Small intestine (tissue), 16 donors: ENCODE measurements around the gene LLPH. TPM values are rescaled to one million over a fixed set of nuclear protein-coding genes. Genes with fewer than 3 reads are reported as not detected.
"Not testable (repeated sequence)": the region's sequence is repeated elsewhere in the genome, so short reads cannot be mapped to it uniquely, and the experiment has no call there.

Experiments used
- DNase-seq, 2 donors: peaks; one replicate each; pipeline versions ENCODE4 v3.0.0 to v3.0.0-alpha.2; 2013
- FAIRE-seq: peaks from 2 replicates; lab custom pipeline; 2012; peaks lifted over from hg19 to GRCh38; lab: Jason Lieb, UNC
- H3K27ac ChIP-seq, 3 donors: one replicate each; pipeline ENCODE4 v1.5.1; 2013; ENCODE audit warnings: low read length in 2 of 3, mild to moderate bottlenecking in 2 of 3, control low read depth in 1 of 3, inconsistent platforms in 1 of 3, low read depth in 1 of 3, moderate library complexity in 1 of 3
- H3K27me3 ChIP-seq, 3 donors: one replicate each; pipeline ENCODE4 v1.6.1; 2013; ENCODE audit warnings: low read length in 3 of 3, inconsistent platforms in 1 of 3; ENCODE audit not compliant: control insufficient read depth in 3 of 3, insufficient read depth in 3 of 3
- H3K36me3 ChIP-seq, 3 donors: one replicate each; pipeline ENCODE4 v1.6.1; 2013; ENCODE audit warnings: low read length in 3 of 3, inconsistent platforms in 1 of 3, low read depth in 1 of 3, mild to moderate bottlenecking in 1 of 3, moderate library complexity in 1 of 3; ENCODE audit not compliant: control insufficient read depth in 3 of 3, insufficient read depth in 2 of 3
- H3K4me1 ChIP-seq, 3 donors: one replicate each; pipeline ENCODE4 v1.6.1; 2013; ENCODE audit warnings: low read length in 2 of 3, inconsistent platforms in 1 of 3, low read depth in 1 of 3, mild to moderate bottlenecking in 1 of 3, moderate library complexity in 1 of 3; ENCODE audit not compliant: control insufficient read depth in 3 of 3, insufficient read depth in 2 of 3
- H3K4me3 ChIP-seq, 3 donors: one replicate each; pipeline ENCODE4 v1.5.1; 2013; ENCODE audit warnings: low read length in 3 of 3, control low read depth in 1 of 3, inconsistent platforms in 1 of 3, low read depth in 1 of 3, mild to moderate bottlenecking in 1 of 3, moderate library complexity in 1 of 3
- H3K9me3 ChIP-seq, 2 donors: one replicate each; pipeline ENCODE4 v1.6.1; 2013; ENCODE audit warnings: low read depth in 1 of 2, low read length in 1 of 2; ENCODE audit not compliant: control insufficient read depth in 2 of 2, insufficient read depth in 1 of 2
- WGBS, 3 donors: extraction: QIAGEN DNeasy Blood & Tissue Kit; methylation state at CpG; one replicate each; pipeline ENCODE4 v1.1.7; 2013; 5-methylcytosine and 5-hydroxymethylcytosine counted together
- long read RNA-seq, 10 donors: transcript quantifications; one replicate each; lab custom pipeline, GENCODE V29; 2026
- polyA plus RNA-seq, 4 donors: library from polyadenylated mRNA; stranded (reverse) in 3 of 4; unstranded in 1 of 4; fragments of 200-250 nt in 3 of 4; fragments of 120-200 nt in 1 of 4; gene quantifications; one replicate each; pipeline versions ENCODE4 v1.2.1 to v1.2.3, GENCODE V29; 2013
- donor health status: healthy with polysubstance abuse.
- donor health status: control.
- donor health status: control.
- donor health status: Bipolar disorder and iron deficiency.
- donor health status: healthy.

The LLPH gene
- 10 to 100 TPM; 18.8 to 29.7 (median 27.4) TPM for polyA plus RNA-seq
- long read RNA-seq, donor 1, full-length matches to known transcripts, result 47 of 57 reads
- long read RNA-seq, donor 1, partial matches to known transcripts, result 10 of 57 reads
- long read RNA-seq, donor 1, other reads (novel, unspliced or antisense), result 0 of 57 reads
- long read RNA-seq, donor 2, full-length matches to known transcripts, result 11 of 11 reads
- long read RNA-seq, donor 2, partial matches to known transcripts, result 0 of 11 reads
- long read RNA-seq, donor 2, other reads (novel, unspliced or antisense), result 0 of 11 reads
- long read RNA-seq, donor 3, full-length matches to known transcripts, result 18 of 18 reads
- long read RNA-seq, donor 3, partial matches to known transcripts, result 0 of 18 reads
- long read RNA-seq, donor 3, other reads (novel, unspliced or antisense), result 0 of 18 reads
- long read RNA-seq, donor 4, result 0 reads
- long read RNA-seq, donor 5, full-length matches to known transcripts, result 4 of 4 reads
- long read RNA-seq, donor 5, partial matches to known transcripts, result 0 of 4 reads
- long read RNA-seq, donor 5, other reads (novel, unspliced or antisense), result 0 of 4 reads
- long read RNA-seq, donor 6, full-length matches to known transcripts, result 12 of 12 reads
- long read RNA-seq, donor 6, partial matches to known transcripts, result 0 of 12 reads
- long read RNA-seq, donor 6, other reads (novel, unspliced or antisense), result 0 of 12 reads
- long read RNA-seq, donor 7, result 0 reads
- long read RNA-seq, donor 8, result 0 reads
- long read RNA-seq, donor 9, full-length matches to known transcripts, result 4 of 4 reads
- long read RNA-seq, donor 9, partial matches to known transcripts, result 0 of 4 reads
- long read RNA-seq, donor 9, other reads (novel, unspliced or antisense), result 0 of 4 reads
- long read RNA-seq, donor 10, full-length matches to known transcripts, result 23 of 23 reads
- long read RNA-seq, donor 10, partial matches to known transcripts, result 0 of 23 reads
- long read RNA-seq, donor 10, other reads (novel, unspliced or antisense), result 0 of 23 reads

DNA sequence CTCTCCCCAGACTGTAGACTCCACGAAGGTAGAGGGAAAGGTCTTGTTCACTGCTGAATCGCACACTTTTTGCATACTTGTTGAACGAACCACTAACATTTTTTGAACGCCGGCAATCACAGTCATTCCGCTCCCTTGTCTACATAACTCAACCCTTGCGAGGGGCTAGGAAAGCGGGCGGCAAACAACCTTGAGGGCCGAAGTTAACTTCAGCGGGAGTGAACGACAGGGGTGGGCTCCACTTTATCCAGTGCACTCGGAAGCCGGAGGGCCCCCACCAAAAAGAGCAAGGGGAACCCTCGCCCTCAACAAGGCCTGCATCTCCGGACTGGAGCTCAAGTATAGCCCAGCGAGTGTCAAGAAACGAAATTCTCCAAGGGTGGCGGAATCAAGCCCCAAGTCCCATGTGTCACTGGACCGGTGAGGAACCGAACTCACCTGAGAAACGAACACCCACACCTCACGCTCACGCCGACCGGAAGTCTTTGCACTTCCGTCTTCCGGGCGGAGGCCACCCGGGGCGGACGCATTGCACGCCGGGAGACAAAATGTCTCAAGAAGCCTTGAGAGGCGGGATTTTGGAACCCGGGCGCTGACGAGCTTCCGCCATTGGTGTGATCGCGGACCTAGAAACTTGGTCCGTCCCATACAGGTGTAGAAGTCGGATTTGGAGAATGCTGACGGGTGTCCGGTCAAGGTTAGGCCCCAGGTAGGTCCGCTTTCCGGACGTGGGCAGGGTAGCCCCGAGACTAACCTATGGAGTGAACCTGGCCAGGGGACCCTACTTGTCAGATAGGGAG is at the start of gene LLPH:
LLPH (minus strand) TSS at position 484 of the 800 bp plus-strand sequence. CDS start 1,644 bp downstream, outside the sequence.
- WGBS, 3 donors, result 0 to 1% (median 0%) methylated on average over 49 of the region's 49 CpGs
- no peaks in the 10 kb centered on the region for H3K27me3 ChIP-seq
- H3K36me3 ChIP-seq, result peaks cover 2 to 7% (median 4%) of the 10 kb centered on the region in 3 donors
- peak within 1 kb of the TSS; percentile 78 to 81 (median 80) for H3K4me3 ChIP-seq
- FAIRE-seq (no peak), DNase-seq (peak; percentile 96 to 97)
- peaks cover 0 to 7% (median 5%) of the 10 kb centered on the region in 3 donors for H3K4me1 ChIP-seq
- H3K9me3 ChIP-seq, result no peaks in the 10 kb centered on the region
- peak within 1 kb of the TSS; percentile 71 to 91 (median 80) for H3K27ac ChIP-seq

DNA sequence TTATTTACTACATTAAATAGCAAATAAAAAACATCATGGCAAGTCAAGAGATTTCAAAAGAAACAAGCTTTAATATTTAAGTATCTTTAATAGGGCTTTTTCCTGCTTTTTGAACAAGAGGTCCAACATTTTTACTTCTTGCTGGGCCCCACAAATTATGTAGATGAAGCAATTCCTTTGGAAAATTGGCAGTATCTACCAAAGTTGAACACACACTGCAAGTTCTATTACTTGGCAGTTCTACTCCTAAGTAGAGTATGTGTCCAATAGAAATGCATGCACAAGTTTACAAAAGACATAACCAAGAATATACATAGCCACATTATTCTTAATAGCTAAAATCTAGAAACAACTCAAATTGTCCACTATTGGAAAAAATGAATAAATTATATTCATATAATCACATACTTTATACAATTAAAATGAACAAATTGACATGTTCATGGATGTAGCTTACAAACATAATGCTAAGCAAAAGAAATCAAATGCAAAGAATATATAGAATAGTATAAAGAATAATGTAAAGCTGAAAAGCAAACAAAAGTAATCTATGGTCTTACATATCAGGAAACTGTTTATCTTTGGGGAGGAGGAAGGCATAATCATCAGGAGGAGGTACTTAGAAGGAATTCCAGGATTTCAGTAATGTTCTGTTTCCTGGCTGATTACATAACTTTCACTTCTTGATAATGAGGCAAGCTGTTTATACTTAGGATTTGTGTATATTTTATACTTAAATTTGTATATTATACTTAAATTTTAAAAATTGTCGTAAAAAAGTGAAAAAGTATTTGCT is 45.8 kb upstream of the LLPH start:
- H3K4me3 ChIP-seq, result no peak overlapping the region
- peaks cover 0 to 9% (median 0%) of the 10 kb centered on the region in 3 donors for H3K27me3 ChIP-seq
- WGBS, 3 donors, result 16 to 33% (median 26%) methylated on average over 1 of the region's 1 CpG
- H3K27ac ChIP-seq, result no peak overlapping the region
- no peaks in the 10 kb centered on the region for H3K4me1 ChIP-seq
- H3K9me3 ChIP-seq, result peaks cover 0 to 3% of the 10 kb centered on the region in 2 donors
- DNase-seq (peak in 1 of 2 donors; percentile 6), FAIRE-seq (no peak)
- no peaks in the 10 kb centered on the region for H3K36me3 ChIP-seq

DNA sequence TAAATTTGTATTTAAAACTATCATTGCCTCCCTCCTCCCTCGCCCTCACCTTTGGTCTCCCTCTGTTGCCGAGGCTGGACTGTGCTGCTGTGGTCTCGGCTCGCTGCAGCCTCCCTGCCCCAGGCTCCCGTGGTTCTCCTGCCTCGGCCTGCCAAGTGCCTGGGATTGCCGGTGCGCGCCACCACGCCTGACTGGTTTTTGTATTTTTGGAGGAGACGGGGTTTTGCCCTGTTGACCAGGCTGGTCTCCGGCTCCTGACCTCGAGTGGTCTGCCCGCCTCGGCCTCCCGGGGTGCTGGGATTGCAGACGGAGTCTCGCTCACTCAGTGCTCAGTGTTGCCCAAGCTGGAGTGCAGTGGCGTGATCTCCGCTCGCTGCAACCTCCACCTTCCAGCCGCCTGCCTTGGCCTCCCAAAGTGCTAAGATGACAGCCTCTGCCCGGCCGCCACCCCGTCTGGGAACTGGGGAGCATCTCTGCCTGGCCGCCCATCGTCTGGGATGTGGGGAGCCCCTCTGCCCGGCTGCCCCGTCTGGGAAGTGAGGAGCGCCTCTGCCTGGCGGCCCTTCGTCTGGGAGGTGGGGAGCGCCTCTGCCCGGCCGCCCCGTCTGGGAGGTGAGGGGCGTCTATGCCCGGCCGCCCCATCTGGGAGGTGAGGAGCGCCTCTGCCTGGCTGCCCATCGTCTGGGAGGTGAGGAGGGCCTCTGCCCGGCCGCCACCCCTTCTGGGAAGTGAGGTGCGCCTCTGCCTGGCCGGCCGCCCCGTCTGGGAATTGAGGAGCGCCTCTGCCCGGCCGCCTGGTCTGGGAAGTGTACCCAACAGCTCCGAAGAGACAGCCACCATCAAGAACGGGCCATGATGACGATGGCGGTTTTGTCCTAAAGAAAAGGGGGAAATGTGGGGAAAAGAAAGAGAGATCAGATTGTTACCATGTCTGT is 44.1 kb upstream of the LLPH start:
- not testable (repeated sequence) for H3K4me3 ChIP-seq, FAIRE-seq
- 94 to 96% (median 95%) methylated on average over 44 to 54 of the region's 54 CpGs for WGBS, 3 donors

DNA sequence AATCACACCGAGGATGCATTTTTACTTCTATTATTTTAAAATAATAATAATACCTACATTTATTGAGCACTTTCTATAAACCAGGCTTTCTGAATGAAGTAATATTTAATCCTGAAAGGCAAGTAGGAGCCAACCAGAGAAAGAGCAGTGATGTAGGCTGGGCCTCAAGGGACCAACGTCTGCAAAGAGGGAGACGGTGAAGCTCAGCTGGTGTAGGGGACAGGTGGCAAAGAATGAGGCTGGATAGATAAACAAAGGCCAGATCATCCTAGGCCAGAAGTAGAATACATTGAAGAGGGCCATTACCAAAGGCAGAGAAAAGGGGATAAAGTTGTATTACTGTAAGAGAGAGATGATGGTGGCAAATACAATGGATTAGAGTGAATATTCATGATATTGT is 40.1 kb upstream of the LLPH start:
- Histone ChIP-seq H3K36me3 (peaks cover 0 to 6% (median 0%) of the 10 kb centered on the region in 3 donors), H3K9me3 (peaks cover 0 to 5% of the 10 kb centered on the region in 2 donors), H3K27me3 (no peaks in the 10 kb centered on the region), H3K27ac (peak overlapping the region in 1 of 3 donors; percentile 99), H3K4me1 (peaks cover 0 to 4% (median 0%) of the 10 kb centered on the region in 3 donors), H3K4me3 (peak overlapping the region in 1 of 3 donors; percentile 87)
- FAIRE-seq, result no peak
- DNase-seq, result no peak
- 93 to 98% (median 94%) methylated on average over 3 of the region's 3 CpGs for WGBS, 3 donors

More for the DNA sequence above, 44.1 kb upstream of the LLPH start:
- DNase-seq, H3K27ac ChIP-seq, H3K9me3 ChIP-seq, H3K36me3 ChIP-seq, H3K27me3 ChIP-seq, H3K4me1 ChIP-seq: not testable (repeated sequence)

DNA sequence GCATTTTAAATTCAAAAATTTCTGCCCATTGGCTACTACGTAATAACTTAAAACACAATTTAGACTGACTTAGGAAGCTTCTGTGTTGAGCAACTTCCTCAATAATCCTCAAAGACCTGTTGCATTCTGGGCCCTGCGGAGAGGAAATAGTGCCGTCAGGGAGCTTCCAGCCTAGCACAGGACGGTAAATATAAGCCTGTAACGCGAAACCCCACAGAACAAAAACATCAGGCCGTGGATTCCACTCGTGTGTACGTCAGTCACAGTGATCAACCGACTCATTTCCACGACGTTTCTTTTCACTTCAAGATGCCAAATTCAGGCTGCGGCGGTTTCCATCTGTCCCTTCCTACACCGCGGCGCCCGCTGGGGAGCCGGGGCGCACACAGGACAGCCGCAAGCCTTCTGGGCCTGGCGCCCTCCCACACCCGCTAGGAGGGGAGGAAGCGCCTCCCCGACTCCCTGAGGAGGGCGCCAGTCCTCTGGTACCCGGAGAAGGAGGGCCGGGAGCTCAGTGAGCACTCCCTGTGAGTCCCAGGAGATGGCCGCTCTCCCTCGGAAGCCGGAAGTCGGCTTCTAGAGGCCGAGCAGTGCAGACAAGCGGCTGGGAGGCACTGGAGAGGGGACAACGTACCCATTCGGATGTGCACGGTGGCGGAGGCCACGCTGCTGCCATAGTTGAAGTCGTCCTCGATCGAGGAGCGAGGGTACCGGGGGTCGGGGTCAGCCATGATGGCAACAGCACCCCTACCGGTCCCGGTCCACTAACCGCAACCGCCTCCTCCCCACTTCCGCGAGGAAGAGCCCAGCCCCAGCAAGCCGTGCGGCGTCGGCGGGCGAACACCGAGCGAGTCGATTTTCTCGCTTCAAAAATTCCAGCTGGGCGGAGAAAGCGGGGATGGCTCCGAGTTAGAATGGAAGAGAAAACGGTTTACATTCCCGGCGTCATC is 38.9 kb upstream of the LLPH start, which contains the start of gene TMBIM4:
TMBIM4 (minus strand) TSS at position 776 of the 950 bp plus-strand sequence; CDS start at position 731, 45 bp downstream.
- H3K27me3 ChIP-seq, result no peaks in the 10 kb centered on the region
- peaks cover 0 to 9% of the 10 kb centered on the region in 2 donors for H3K9me3 ChIP-seq
- no peak for FAIRE-seq
- peaks cover 0 to 6% (median 0%) of the 10 kb centered on the region in 3 donors for H3K36me3 ChIP-seq
- peaks cover 0 to 4% (median 0%) of the 10 kb centered on the region in 3 donors for H3K4me1 ChIP-seq
- H3K4me3 ChIP-seq, result peak within 1 kb of the TSS; percentile 71 to 97 (median 87)
- peak within 1 kb of the TSS; percentile 99 to 100 (median 99) for H3K27ac ChIP-seq
- 0% methylated on average over 63 to 67 of the region's 67 CpGs for WGBS, 3 donors
- DNase-seq, result peak; percentile 87 to 96

DNA sequence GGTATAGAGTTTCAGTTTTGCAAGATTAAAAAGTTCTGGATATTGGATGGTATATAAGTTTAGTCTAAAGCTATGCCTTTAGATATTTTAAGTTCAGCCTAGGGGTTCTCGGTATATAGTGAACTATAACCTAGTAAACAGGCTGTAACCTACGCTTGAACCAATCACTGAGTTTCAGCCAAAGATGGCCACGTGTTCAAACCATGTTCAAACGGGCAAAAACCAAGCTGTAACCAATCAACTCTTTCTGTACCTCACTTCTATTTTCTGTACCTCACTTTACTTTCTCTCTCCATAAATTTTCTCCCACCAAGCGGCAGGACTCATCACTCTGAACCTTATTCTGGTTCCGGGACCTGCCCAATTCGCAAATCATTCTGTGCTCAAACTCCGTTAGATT is 37.9 kb upstream of the LLPH start:
- Histone ChIP-seq H3K36me3 (peaks cover 0 to 6% (median 0%) of the 10 kb centered on the region in 3 donors), H3K4me3 (peak overlapping the region in 2 of 3 donors; percentile 23 to 87), H3K9me3 (peaks cover 0 to 6% of the 10 kb centered on the region in 2 donors), H3K27ac (peak overlapping the region; percentile 4 to 99 (median 32)), H3K4me1 (peaks cover 0 to 4% (median 0%) of the 10 kb centered on the region in 3 donors), H3K27me3 (no peaks in the 10 kb centered on the region)
- WGBS, 3 donors, result 76 to 79% (median 78%) methylated on average over 8 of the region's 8 CpGs
- DNase-seq, result no peak
- no peak for FAIRE-seq
